C4-2B (cell line): ENCODE results near the gene RAB11A.

Source experiments
- CTCF ChIP-seq: fragments of 450-650 bp; conservative IDR thresholded peaks from 2 replicates; pipeline ENCODE4 v1.5.1; 2017; ENCODE audit warnings: mild to moderate bottlenecking
- ZFX ChIP-seq: fragments of 450-650 bp; IDR thresholded peaks from 2 replicates; pipeline ENCODE4 v1.6.1; 2017

GRCh38 chr15:65885668-65886218 lies 16.5 kb downstream of the RAB11A start:
- no peak for TF ChIP-seq CTCF
- TF ChIP-seq ZFX, result no peak
